HepG2 (cell line): ENCODE results near the gene GNG4. TPM values are rescaled to one million over a fixed set of nuclear protein-coding genes. Genes with fewer than 3 reads are reported as not detected.

Experiments used
- CC2D1A ChIP-seq: sonication (generic); formaldehyde crosslinking; IDR thresholded peaks from 2 replicates; pipeline ENCODE4 v1.8.1; 2023; ENCODE audit warnings: mild to moderate bottlenecking, missing genetic modification reagents
- CENPX ChIP-seq: sonication (generic); formaldehyde crosslinking; IDR thresholded peaks from 2 replicates; pipeline ENCODE4 v1.9.0; 2021; ENCODE audit warnings: mild to moderate bottlenecking, missing genetic modification reagents, moderate library complexity
- GABPB1 ChIP-seq: IDR thresholded peaks from 2 replicates; pipeline ENCODE4 v1.6.1; 2016; ENCODE audit warnings: mild to moderate bottlenecking, missing genetic modification reagents, moderate library complexity, missing compliant biosample characterization
- HNF4A ChIP-seq: sonication (generic); formaldehyde crosslinking; IDR thresholded peaks from 2 replicates; pipeline ENCODE4 v1.4.0; 2020; ENCODE audit warnings: missing genetic modification reagents
- KDM3A ChIP-seq: IDR thresholded peaks from 2 replicates; pipeline ENCODE4 v1.6.1; 2018; ENCODE audit warnings: low read depth, missing compliant biosample characterization
- MED8 ChIP-seq: sonication (generic); formaldehyde crosslinking; IDR thresholded peaks from 2 replicates; pipeline ENCODE4 v1.8.1; 2023; ENCODE audit warnings: mild to moderate bottlenecking, missing genetic modification reagents; ENCODE audit not compliant: insufficient replicate concordance
- MTF1 ChIP-seq: sonication (generic); formaldehyde crosslinking; IDR thresholded peaks from 2 replicates; pipeline ENCODE4 v1.5.0; 2020; ENCODE audit warnings: missing genetic modification reagents
- NFYB ChIP-seq: sonication (generic); formaldehyde crosslinking; IDR thresholded peaks from 2 replicates; pipeline ENCODE4 v1.4.0; 2020; ENCODE audit warnings: missing genetic modification reagents
- NR2C2 ChIP-seq: sonication (generic); formaldehyde crosslinking; IDR thresholded peaks from 2 replicates; pipeline ENCODE4 v1.4.0; 2020; ENCODE audit warnings: missing genetic modification reagents, mild to moderate bottlenecking, moderate library complexity, borderline replicate concordance
- PBX2 ChIP-seq: IDR thresholded peaks from 2 replicates; pipeline ENCODE4 v1.6.1; 2016; ENCODE audit warnings: control low read depth
- PHF21A ChIP-seq: sonication (generic); formaldehyde crosslinking; IDR thresholded peaks from 2 replicates; pipeline ENCODE4 v1.5.0; 2020; ENCODE audit warnings: mild to moderate bottlenecking, missing genetic modification reagents
- RAD21 ChIP-seq: fragments of 450-650 bp; formaldehyde crosslinking; IDR thresholded peaks from 2 replicates; pipeline ENCODE4 v1.5.0; 2020; ENCODE audit warnings: mild to moderate bottlenecking
- RBFOX2 ChIP-seq: fragments of 200-400 bp; formaldehyde crosslinking; IDR thresholded peaks from 2 replicates; pipeline ENCODE4 v1.6.1; 2017; ENCODE audit warnings: low read depth, mild to moderate bottlenecking, low read length
- SCMH1 ChIP-seq: sonication (generic); formaldehyde crosslinking; IDR thresholded peaks from 2 replicates; pipeline ENCODE4 v1.9.0; 2021; ENCODE audit warnings: missing genetic modification reagents, mild to moderate bottlenecking, borderline replicate concordance
- SIX1 ChIP-seq: sonication (generic); formaldehyde crosslinking; IDR thresholded peaks from 2 replicates; pipeline ENCODE4 v1.4.0; 2020; ENCODE audit warnings: missing genetic modification reagents, borderline replicate concordance
- SNRNP70 ChIP-seq: fragments of 200-400 bp; formaldehyde crosslinking; IDR thresholded peaks from 2 replicates; pipeline ENCODE4 v1.6.1; 2017; ENCODE audit warnings: mild to moderate bottlenecking, low read depth, low read length, moderate library complexity
- THRA ChIP-seq: sonication (generic); formaldehyde crosslinking; IDR thresholded peaks from 2 replicates; pipeline ENCODE4 v1.4.0; 2020; ENCODE audit warnings: missing genetic modification reagents, borderline replicate concordance
- U2AF2 ChIP-seq: fragments of 200-400 bp; formaldehyde crosslinking; IDR thresholded peaks from 2 replicates; pipeline ENCODE4 v1.6.1; 2017; ENCODE audit warnings: low read depth, mild to moderate bottlenecking, low read length
- ZBTB2 ChIP-seq: sonication (generic); formaldehyde crosslinking; IDR thresholded peaks from 2 replicates; pipeline ENCODE4 v1.8.0; 2022; ENCODE audit warnings: low read depth, missing genetic modification reagents
- ZNF230 ChIP-seq: sonication (generic); formaldehyde crosslinking; IDR thresholded peaks from 2 replicates; pipeline ENCODE4 v1.4.0; 2020; ENCODE audit warnings: mild to moderate bottlenecking, missing genetic modification reagents
- ZNF549 ChIP-seq: sonication (generic); formaldehyde crosslinking; IDR thresholded peaks from 2 replicates; pipeline ENCODE4 v1.5.0; 2020; ENCODE audit warnings: missing genetic modification reagents
- ZNF558 ChIP-seq: sonication (generic); formaldehyde crosslinking; IDR thresholded peaks from 2 replicates; pipeline ENCODE4 v1.9.0; 2022; ENCODE audit warnings: mild to moderate bottlenecking, missing genetic modification reagents, borderline replicate concordance
- ZNF572 ChIP-seq: sonication (generic); formaldehyde crosslinking; IDR thresholded peaks from 2 replicates; pipeline ENCODE4 v1.5.1; 2020; ENCODE audit warnings: mild to moderate bottlenecking, missing genetic modification reagents
- ZNF576 ChIP-seq: sonication (generic); formaldehyde crosslinking; IDR thresholded peaks from 2 replicates; pipeline ENCODE4 v1.4.0; 2020; ENCODE audit warnings: mild to moderate bottlenecking, missing genetic modification reagents
- ZNF616 ChIP-seq: sonication (generic); formaldehyde crosslinking; IDR thresholded peaks from 2 replicates; pipeline ENCODE4 v1.5.0; 2020; ENCODE audit warnings: low read depth, mild to moderate bottlenecking, missing genetic modification reagents
- ZNF749 ChIP-seq: sonication (generic); formaldehyde crosslinking; IDR thresholded peaks from 2 replicates; pipeline ENCODE4 v1.8.0; 2022; ENCODE audit warnings: mild to moderate bottlenecking, missing genetic modification reagents, moderate library complexity, borderline replicate concordance
- ZNF761 ChIP-seq: sonication (generic); formaldehyde crosslinking; conservative IDR thresholded peaks from 2 replicates; pipeline ENCODE4 v1.4.0; 2020; ENCODE audit warnings: mild to moderate bottlenecking, missing genetic modification reagents
- ZNF839 ChIP-seq: sonication (generic); formaldehyde crosslinking; IDR thresholded peaks from 2 replicates; pipeline ENCODE4 v1.4.0; 2020; ENCODE audit warnings: missing genetic modification reagents, mild to moderate bottlenecking, borderline replicate concordance
- polyA plus RNA-seq, 8 experiments: library from polyadenylated mRNA; depleted of rRNA in 3 of 8; stranded (reverse) in 7 of 8; unstranded in 1 of 8; fragments of >200 nt; fragmentation: Illumina TruSeq in 4 of 8; extraction: Trizol in 4 of 8; gene quantifications; 2 replicates each; pipeline versions ENCODE4 v1.2.1 to v1.2.3, GENCODE V29; 2011 to 2016; ENCODE audit warnings: low read depth in 4 of 8, missing spikeins in 1 of 8, mixed read lengths in 1 of 8; ENCODE audit not compliant: insufficient read depth in 1 of 8
- total RNA-seq, 5 experiments: library from RNA; depleted of rRNA; stranded (reverse); fragments of >200 nt; fragmentation: Illumina TruSeq; extraction: Trizol; gene quantifications; 2 replicates each; pipeline ENCODE4 v1.2.3, GENCODE V29; 2016; ENCODE audit warnings: low read depth in 1 of 5

The GNG4 gene
- total and polyA plus RNA-seq, 2 of the 13 experiments (the other 11 are each of a cell fraction or from before 2014, with no cell fraction given) = 27.1 to 69.5 TPM

GRCh38 chr1:235504494-235505222, 144.9 kb downstream of the GNG4 start (continued):
- TF ChIP-seq ZBTB2 (CRISPR knock-in tag) (peak; percentile 43), ZNF558 (peak; percentile 52; the same call in 1 of the 2 replicates), ZNF549 (no peak), MED8 (CRISPR knock-in tag) (no peak), GABPB1 (CRISPR knock-in tag) (peak; percentile 95), ZNF761 (CRISPR knock-in tag) (no peak; the same call in 1 of the 2 replicates), CENPX (CRISPR knock-in tag) (no peak), ZNF230 (0 out of 2 replicates have a peak, but pooled peaks have one; percentile 42), ZNF839 (CRISPR knock-in tag) (no peak), PBX2 (CRISPR knock-in tag) (peak; percentile 18; the same call in 1 of the 2 replicates), SNRNP70 (no peak), RBFOX2 (peak; percentile 87), SCMH1 (CRISPR knock-in tag) (no peak), ZNF616 (CRISPR knock-in tag) (no peak), CC2D1A (CRISPR knock-in tag) (no peak), NFYB (CRISPR knock-in tag) (peak; percentile 34; the same call in 1 of the 2 replicates), U2AF2 (no peak), RAD21 (CRISPR knock-in tag) (no peak), NR2C2 (CRISPR knock-in tag) (peak; percentile 97), KDM3A (CRISPR knock-in tag) (peak; percentile 53; the same call in 1 of the 2 replicates), ZNF749 (no peak), ZNF572 (CRISPR knock-in tag) (peak; percentile 53; the same call in 1 of the 2 replicates), MTF1 (CRISPR knock-in tag) (peak; percentile 77; the same call in 1 of the 2 replicates), HNF4A (peak; percentile 20), PHF21A (peak; percentile 74), THRA (peak; percentile 18; the same call in 1 of the 2 replicates), ZNF576 (CRISPR knock-in tag) (peak; percentile 91), SIX1 (no peak)
